Testis (tissue), 3 donors: ENCODE results near the gene RIPOR2. TPM values are rescaled to one million over a fixed set of nuclear protein-coding genes. Genes with fewer than 3 reads are reported as not detected.

Experiments
- DNase-seq: peaks from one replicate; pipeline ENCODE4 v3.0.0-alpha.2; 2019
- H3K27ac ChIP-seq, 2 donors: fragments of 200-600 bp; sonication (generic); one replicate each; pipeline ENCODE4 v1.5.1; 2019
- H3K27me3 ChIP-seq: fragments of 200-600 bp; sonication (generic); one replicate; pipeline ENCODE4 v1.5.1; 2019
- H3K36me3 ChIP-seq: fragments of 200-600 bp; sonication (generic); one replicate; pipeline ENCODE4 v1.5.1; 2017; ENCODE audit warnings: low read depth; ENCODE audit errors: missing control alignments
- H3K4me1 ChIP-seq: fragments of 200-600 bp; sonication (generic); one replicate; pipeline ENCODE4 v1.5.1; 2019
- H3K4me3 ChIP-seq, 2 donors: fragments of 200-600 bp; sonication (generic); one replicate each; pipeline ENCODE4 v1.5.1; 2017 to 2019
- H3K9me3 ChIP-seq: fragments of 200-600 bp; sonication (generic); one replicate; pipeline ENCODE4 v1.5.1; 2017
- CTCF ChIP-seq, 3 experiments: fragments of 450-650 bp in 2 of 3; fragments of 200-600 bp in 1 of 3; sonication (generic) in 1 of 3; IDR thresholded peaks; one replicate each; pipeline ENCODE4 v1.5.1; 2016 to 2019; ENCODE audit warnings: antibody characterized with exemption in 3 of 3, mild to moderate bottlenecking in 2 of 3, moderate library complexity in 1 of 3
- POLR2A ChIP-seq: fragments of 450-650 bp; IDR thresholded peaks from one replicate; pipeline ENCODE4 v1.6.1; 2017; ENCODE audit warnings: antibody characterized with exemption, mild to moderate bottlenecking, moderate library complexity
- WGBS, 2 donors: methylation state at CpG; one replicate each; pipeline ENCODE4 v1.1.5; 2018; 5-methylcytosine and 5-hydroxymethylcytosine counted together
- intact Hi-C: fragments of 100-400 bp; cut with DNase I; formaldehyde crosslinking; loops from one replicate; pipeline ENCODE4 v1.15.1; 2023; ENCODE audit warnings: low total_unique reads
- polyA plus RNA-seq: library from polyadenylated mRNA; stranded (reverse); fragments of 350-450 nt; fragmentation: Illumina TruSeq; extraction: RNeasy Lipid Tissue Mini Kit (QIAGEN cat#74804); gene quantifications from one replicate; pipeline ENCODE4 v1.2.3, GENCODE V29; 2014; ENCODE audit warnings: low read depth, low replicate concordance; ENCODE audit not compliant: insufficient read depth
- total RNA-seq, 2 donors: library from RNA; depleted of rRNA; stranded (reverse); fragments of >200 nt; gene quantifications; one replicate each; pipeline ENCODE4 v1.2.3, GENCODE V29; 2016

RIPOR2 gene
- total and polyA plus RNA-seq, 3 donors from 2014 or later = 3.7 to 15.1 (median 10.0) TPM

GRCh38 chr6:24876499-24877465, 59.0 kb downstream of the RIPOR2 start:
- no peaks in the 10 kb centered on the region for H3K27me3 ChIP-seq
- no peaks in the 10 kb centered on the region for H3K4me1 ChIP-seq
- no peak overlapping the region for H3K27ac ChIP-seq
- H3K4me3 ChIP-seq = no peak overlapping the region
- DNase-seq = no peak
- intact Hi-C loops = no loop called here
- no peaks in the 10 kb centered on the region for H3K9me3 ChIP-seq
- no peak for TF ChIP-seq POLR2A
- no peak for TF ChIP-seq CTCF (IDR thresholded peaks at IDR 0.05)
- WGBS, 2 donors = 89 to 93% methylated on average over 11 of the region's 11 CpGs
- no peaks in the 10 kb centered on the region for H3K36me3 ChIP-seq

GRCh38 chr6:24875534-24875901, 60.2 kb downstream of the RIPOR2 start:
- Histone ChIP-seq H3K4me3 (no peak overlapping the region), H3K27ac (no peak overlapping the region), H3K27me3 (no peaks in the 10 kb centered on the region), H3K4me1 (no peaks in the 10 kb centered on the region), H3K9me3 (no peaks in the 10 kb centered on the region), H3K36me3 (no peaks in the 10 kb centered on the region)
- no peak for TF ChIP-seq CTCF (IDR thresholded peaks at IDR 0.05)
- DNase-seq = no peak
- WGBS, 2 donors = 51 to 64% methylated on average over 9 of the region's 9 CpGs
- intact Hi-C loops = no loop called here

- 69 to 74% methylated on average over 7 of the region's 7 CpGs for WGBS, 2 donors
- no peak overlapping the region for H3K4me3 ChIP-seq
- TF ChIP-seq CTCF (IDR thresholded peaks at IDR 0.05) = no peak
- no peak for TF ChIP-seq POLR2A
- intact Hi-C loops = no loop called here
- DNase-seq = no peak
- H3K9me3 ChIP-seq = no peaks in the 10 kb centered on the region
- H3K4me1 ChIP-seq = no peaks in the 10 kb centered on the region
- no peaks in the 10 kb centered on the region for H3K27me3 ChIP-seq
- no peaks in the 10 kb centered on the region for H3K36me3 ChIP-seq
- H3K27ac ChIP-seq = no peak overlapping the region
These were observed 60.8 kb downstream of the RIPOR2 start for GRCh38 chr6:24874776-24875533.

- DNase-seq = no peak
- intact Hi-C loops = no loop called here
- Histone ChIP-seq H3K27me3 (no peaks in the 10 kb centered on the region), H3K4me3 (no peak overlapping the region), H3K36me3 (no peaks in the 10 kb centered on the region), H3K9me3 (no peaks in the 10 kb centered on the region), H3K27ac (no peak overlapping the region), H3K4me1 (no peaks in the 10 kb centered on the region)
- WGBS, 2 donors = 89 to 100% methylated on average over 1 of the region's 1 CpG
- no peak for TF ChIP-seq CTCF (IDR thresholded peaks at IDR 0.05)
- no peak for TF ChIP-seq POLR2A
These were observed 61.6 kb downstream of the RIPOR2 start for GRCh38 chr6:24874128-24874527.
